GM13977 (cell line): ENCODE data around the gene SOCS6.

Experiments used
- DNase-seq: peaks from one replicate; pipeline ENCODE4 v3.0.0; 2012; ENCODE audit warnings: low spot score
- CTCF ChIP-seq: IDR thresholded peaks from 2 replicates; pipeline ENCODE4 v1.5.1; 2012; ENCODE audit warnings: mild to moderate bottlenecking, control low read depth; ENCODE audit not compliant: insufficient read depth; ENCODE audit errors: extremely low read depth, missing control alignments
- in situ Hi-C: fragments of 300-500 bp; cut with MboI; formaldehyde crosslinking; loops from one replicate; pipeline ENCODE4 v1.12.0; 2022; ENCODE audit warnings: low sequenced_read_pairs, low pct_unique_long_range_greater_than_20kb, mixed read lengths, inconsistent platforms; ENCODE audit not compliant: unreplicated experiment

SOCS6 gene

GRCh38 chr18:70321616-70322015 lies 32.8 kb downstream of the SOCS6 start:
- TF ChIP-seq CTCF: no peak
- DNase-seq: no peak
- in situ Hi-C loops: no loop called here

- DNase-seq: no peak
- no peak for TF ChIP-seq CTCF
- in situ Hi-C loops: no loop called here
These were observed 33.5 kb downstream of the SOCS6 start for GRCh38 chr18:70322385-70322784.

GRCh38 chr18:70322928-70323327 lies 34.1 kb downstream of the SOCS6 start:
- no peak for DNase-seq
- no peak for TF ChIP-seq CTCF
- in situ Hi-C loops: no loop called here

- in situ Hi-C loops: no loop called here
- no peak for DNase-seq
- no peak for TF ChIP-seq CTCF
These were observed 36.1 kb downstream of the SOCS6 start for GRCh38 chr18:70324897-70325296.

GRCh38 chr18:70326255-70326654 lies 37.4 kb downstream of the SOCS6 start:
- DNase-seq: no peak
- TF ChIP-seq CTCF: no peak
- in situ Hi-C loops: no loop called here

- no peak for DNase-seq
- in situ Hi-C loops: no loop called here
- TF ChIP-seq CTCF: no peak
These were observed 39.3 kb downstream of the SOCS6 start for GRCh38 chr18:70328169-70328568.

GRCh38 chr18:70329071-70329470 lies 40.2 kb downstream of the SOCS6 start:
- in situ Hi-C loops: no loop called here
- no peak for DNase-seq
- no peak for TF ChIP-seq CTCF
